H1 (cell line): ENCODE measurements around the gene ARHGAP26. TPM values are rescaled to one million over a fixed set of nuclear protein-coding genes. Genes with fewer than 3 reads are reported as not detected.

Source experiments
- CTCF ChIA-PET: fragments of 300-600 bp; sonication (Branson Sonifier 250); formaldehyde crosslinking; loops from one replicate; lab custom pipeline; 2021; ENCODE audit not compliant: partially characterized antibody; lab: Charles Lee
- POLR2A ChIA-PET: fragments of 300-600 bp; sonication (Branson Sonifier 250); formaldehyde crosslinking; loops from one replicate; lab custom pipeline; 2021; ENCODE audit warnings: inconsistent platforms; ENCODE audit not compliant: partially characterized antibody; lab: Charles Lee
- DNase-seq, 2 experiments: peaks; one replicate each; pipeline versions ENCODE4 v3.0.0 to v3.0.0-alpha.2; 2010 to 2022; ENCODE audit warnings: low spot score in 2 of 2, low read depth in 1 of 2, mixed read lengths in 1 of 2
- FAIRE-seq: peaks from 2 replicates; lab custom pipeline; 2011; peaks lifted over from hg19 to GRCh38; lab: Jason Lieb, UNC
- H2AFZ ChIP-seq: 2 replicates; pipeline ENCODE4 v1.8.1; 2012; ENCODE audit warnings: low read length, inconsistent platforms
- H2AK5ac ChIP-seq: 2 replicates; pipeline ENCODE4 v1.6.1; 2013; ENCODE audit warnings: low read depth, low read length
- H2BK120ac ChIP-seq: replicated peaks from 2 replicates; pipeline ENCODE3; 2013; ENCODE audit warnings: low read depth, low read length, inconsistent platforms
- H2BK12ac ChIP-seq: 2 replicates; pipeline ENCODE4 v1.6.1; 2013; ENCODE audit warnings: low read depth, low read length
- H2BK15ac ChIP-seq: 2 replicates; pipeline ENCODE4 v1.6.1; 2013; ENCODE audit warnings: low read length
- H2BK20ac ChIP-seq: 2 replicates; pipeline ENCODE4 v1.6.1; 2013; ENCODE audit warnings: low read length
- H2BK5ac ChIP-seq: 2 replicates; pipeline ENCODE4 v1.6.1; 2013; ENCODE audit warnings: low read depth, low read length
- H3K14ac ChIP-seq: 2 replicates; pipeline ENCODE4 v1.6.1; 2013; ENCODE audit warnings: inconsistent platforms; ENCODE audit not compliant: insufficient read length
- H3K18ac ChIP-seq: 2 replicates; pipeline ENCODE4 v1.6.1; 2013; ENCODE audit warnings: low read length; ENCODE audit errors: extremely low read depth
- H3K23ac ChIP-seq: 2 replicates; pipeline ENCODE4 v1.6.1; 2013; ENCODE audit warnings: inconsistent platforms; ENCODE audit not compliant: insufficient read length
- H3K23me2 ChIP-seq: 2 replicates; pipeline ENCODE4 v1.6.1; 2013; ENCODE audit warnings: low read depth, low read length
- H3K27ac ChIP-seq: 2 replicates; pipeline ENCODE4 v1.6.1; 2011; ENCODE audit warnings: low read depth, low read length, inconsistent platforms
- H3K27me3 ChIP-seq, 4 experiments: replicated peaks in 1 of 4; 1 replicate in 1 of 4; 2 replicates in 3 of 4; pipeline versions ENCODE4 v1.6.1 to v1.8.1; 2011 to 2013; ENCODE audit warnings: low read length in 3 of 4, mild to moderate bottlenecking in 3 of 4, inconsistent platforms in 2 of 4, mixed read lengths in 2 of 4, moderate library complexity in 1 of 4; ENCODE audit not compliant: control insufficient read depth in 3 of 4, insufficient read depth in 3 of 4; ENCODE audit errors: extremely low read depth in 1 of 4
- H3K36me3 ChIP-seq, 4 experiments: 2 replicates each; pipeline versions ENCODE4 v1.6.1 to v1.8.1; 2011 to 2013; ENCODE audit warnings: mild to moderate bottlenecking in 4 of 4, low read length in 3 of 4, moderate library complexity in 2 of 4, control low read depth in 1 of 4, inconsistent platforms in 1 of 4; ENCODE audit not compliant: insufficient read depth in 4 of 4, control insufficient read depth in 2 of 4
- H3K4ac ChIP-seq: replicated peaks from 2 replicates; pipeline ENCODE3; 2013; ENCODE audit warnings: low read length, low read depth, mixed read lengths, inconsistent platforms; ENCODE audit not compliant: insufficient read length
- H3K4me1 ChIP-seq, 4 experiments: replicated peaks in 1 of 4; 1 replicate in 1 of 4; 2 replicates in 3 of 4; pipeline versions ENCODE4 v1.6.1 to v1.8.1; 2011 to 2013; ENCODE audit warnings: low read length in 3 of 4, inconsistent platforms in 2 of 4, mixed read lengths in 1 of 4; ENCODE audit not compliant: insufficient read depth in 4 of 4, control insufficient read depth in 3 of 4
- H3K4me2 ChIP-seq, 2 experiments: 2 replicates each; pipeline versions ENCODE4 v1.6.1 to v1.8.1; 2011 to 2013; ENCODE audit warnings: low read depth in 2 of 2, low read length in 2 of 2, control low read depth in 1 of 2, inconsistent platforms in 1 of 2, mild to moderate bottlenecking in 1 of 2; ENCODE audit not compliant: insufficient read depth in 1 of 2
- H3K4me3 ChIP-seq, 4 experiments: fragments of 200-600, 300-600 bp in 1 of 4; sonication (generic), shearing (Covaris generic), sonication (Bioruptor Twin) in 1 of 4; 2 replicates each; pipeline versions ENCODE4 v1.5.1 to v1.8.1; 2011 to 2016; ENCODE audit warnings: low read length in 4 of 4, low read depth in 3 of 4, control low read depth in 2 of 4, inconsistent platforms in 2 of 4, mild to moderate bottlenecking in 2 of 4, mixed read lengths in 1 of 4, moderate library complexity in 1 of 4; ENCODE audit not compliant: insufficient read depth in 2 of 4; ENCODE audit errors: extremely low read depth in 1 of 4
- H3K56ac ChIP-seq: replicated peaks from 2 replicates; pipeline ENCODE3; 2013; ENCODE audit warnings: low read depth, mild to moderate bottlenecking, mixed read lengths, low read length, inconsistent platforms; ENCODE audit not compliant: insufficient read length
- H3K79me1 ChIP-seq: 2 replicates; pipeline ENCODE4 v1.6.1; 2013; ENCODE audit warnings: low read depth, low read length, control low read depth
- H3K79me2 ChIP-seq, 2 experiments: 2 replicates each; pipeline versions ENCODE4 v1.6.1 to v1.8.1; 2012 to 2013; ENCODE audit warnings: low read length in 2 of 2, mild to moderate bottlenecking in 2 of 2, inconsistent platforms in 1 of 2; ENCODE audit not compliant: insufficient read depth in 2 of 2, control insufficient read depth in 1 of 2
- H3K9ac ChIP-seq, 4 experiments: replicated peaks in 1 of 4; 1 replicate in 1 of 4; 2 replicates in 3 of 4; pipeline versions ENCODE4 v1.6.1 to v1.8.1; 2011 to 2013; ENCODE audit warnings: low read depth in 3 of 4, low read length in 3 of 4, control low read depth in 2 of 4, mild to moderate bottlenecking in 2 of 4, moderate library complexity in 2 of 4, inconsistent platforms in 1 of 4; ENCODE audit errors: extremely low read depth in 1 of 4
- H3K9me3 ChIP-seq, 2 experiments: 2 replicates each; pipeline versions ENCODE4 v1.6.1 to v1.8.1; 2012 to 2013; ENCODE audit warnings: mild to moderate bottlenecking in 2 of 2, moderate library complexity in 2 of 2, control low read depth in 1 of 2, inconsistent platforms in 1 of 2, low read depth in 1 of 2, low read length in 1 of 2, mixed read lengths in 1 of 2; ENCODE audit not compliant: insufficient read depth in 2 of 2
- H4K20me1 ChIP-seq, 2 experiments: replicated peaks in 1 of 2; 2 replicates each; pipeline versions ENCODE3 to v1.8.1; 2011 to 2013; ENCODE audit warnings: inconsistent platforms in 2 of 2, low read length in 2 of 2, mild to moderate bottlenecking in 1 of 2; ENCODE audit not compliant: insufficient read depth in 2 of 2, control insufficient read depth in 1 of 2
- H4K5ac ChIP-seq: 2 replicates; pipeline ENCODE4 v1.6.1; 2013; ENCODE audit warnings: low read length, low read depth, mixed read lengths, inconsistent platforms; ENCODE audit not compliant: insufficient read length
- H4K8ac ChIP-seq: 2 replicates; pipeline ENCODE4 v1.8.0; 2013; ENCODE audit warnings: mild to moderate bottlenecking, moderate library complexity, low read length, inconsistent platforms; ENCODE audit not compliant: insufficient read depth; ENCODE audit errors: extremely low read depth
- H4K91ac ChIP-seq: replicated peaks from 2 replicates; pipeline ENCODE3; 2013; ENCODE audit warnings: low read length, mixed read lengths, inconsistent platforms; ENCODE audit not compliant: insufficient read length
- CBX5 ChIP-seq: fragments of 300-800, 300-1000 bp; sonication (generic); IDR thresholded peaks from 2 replicates; pipeline ENCODE4 v1.7.1; 2016; ENCODE audit warnings: antibody characterized with exemption, low read length, low read depth
- CTBP2 ChIP-seq: IDR thresholded peaks from 2 replicates; pipeline ENCODE4 v1.7.0; 2011; ENCODE audit warnings: borderline replicate concordance, mild to moderate bottlenecking, moderate library complexity, mixed read lengths, low read length; ENCODE audit not compliant: insufficient read depth, insufficient read length
- PHF8 ChIP-seq: fragments of 200-600 bp; sonication (generic); conservative IDR thresholded peaks from 2 replicates; pipeline ENCODE4 v1.7.1; 2012; ENCODE audit warnings: low read depth, mild to moderate bottlenecking, inconsistent platforms, low read length, moderate library complexity
- POU5F1 ChIP-seq: IDR thresholded peaks from 2 replicates; pipeline ENCODE4 v1.6.1; 2011; ENCODE audit warnings: low read depth, mild to moderate bottlenecking, low read length, moderate library complexity
- TAF7 ChIP-seq: optimal IDR thresholded peaks from 2 replicates; pipeline ENCODE3; 2011; ENCODE audit warnings: low read depth, mild to moderate bottlenecking, inconsistent platforms, low read length, moderate library complexity, borderline replicate concordance
- WGBS, 2 experiments: shearing (Covaris generic) in 1 of 2; methylation state at CpG; one replicate each; pipeline versions ENCODE4 v1.1.6 to v1.1.7; 2013 to 2015; ENCODE audit warnings: low lambda C conversion rate in 2 of 2, mixed read lengths in 2 of 2, inconsistent platforms in 1 of 2, low coverage in 1 of 2, missing lambda C conversion rate in 1 of 2; ENCODE audit not compliant: insufficient replicate concordance in 2 of 2, insufficient coverage in 1 of 2, insufficient read length in 1 of 2; ENCODE audit errors: extremely low coverage in 1 of 2, missing lambda C conversion rate in 1 of 2; 5-methylcytosine and 5-hydroxymethylcytosine counted together
- polyA plus RNA-seq, 7 experiments: library from polyadenylated mRNA; depleted of rRNA in 3 of 7; stranded (reverse) in 5 of 7; unstranded in 2 of 7; fragments of >200 nt in 5 of 7; fragments of 200-250 nt in 2 of 7; gene quantifications; 1 replicate in 5 of 7; 2 replicates in 1 of 7; 4 replicates in 1 of 7; pipeline versions ENCODE4 v1.2.1 to v1.2.3, GENCODE V29; 2011 to 2013; ENCODE audit warnings: missing spikeins in 2 of 7, mixed read lengths in 2 of 7
- total RNA-seq: library from RNA; stranded (reverse); fragmentation: NEBNext Ultra II Directional; extraction: Animal tissue kit (Norgen Biotek cat#: 25700); gene quantifications from 2 replicates; pipeline ENCODE4 v1.2.1, GENCODE V29; 2021

The ARHGAP26 gene
- total and polyA plus RNA-seq, 2 of the 8 experiments (the other 6 are each of a cell fraction or from before 2014, with no cell fraction given) = 7.1 to 24.8 TPM

GRCh38 chr5:143222287-143223231 is 452.4 kb downstream of the ARHGAP26 start:
- Histone ChIP-seq H3K4ac (no peak overlapping the region), H3K18ac (no peak overlapping the region), H3K79me2 (no peaks in the 10 kb centered on the region), H3K27ac (no peak overlapping the region), H3K9ac (no peak overlapping the region), H2AK5ac (no peak overlapping the region), H3K27me3 (no peaks in the 10 kb centered on the region), H3K56ac (no peak overlapping the region), H2AFZ (no peak overlapping the region), H4K5ac (no peak overlapping the region), H3K9me3 (no peaks in the 10 kb centered on the region), H3K36me3 (no peaks in the 10 kb centered on the region), H3K79me1 (no peaks in the 10 kb centered on the region), H3K4me2 (no peak overlapping the region), H3K14ac (no peak overlapping the region), H4K91ac (no peak overlapping the region), H4K8ac (no peak overlapping the region), H4K20me1 (no peaks in the 10 kb centered on the region), H2BK5ac (no peak overlapping the region), H2BK12ac (no peak overlapping the region), H3K23me2 (peaks cover 2% of the 10 kb centered on the region; the same call in 1 of the 2 replicates), H2BK15ac (no peak overlapping the region), H2BK120ac (no peak overlapping the region), H2BK20ac (no peak overlapping the region), H3K23ac (no peak overlapping the region), H3K4me1 (no peaks in the 10 kb centered on the region), H3K4me3 (no peak overlapping the region)
- POLR2A ChIA-PET = no interaction called here
- FAIRE-seq (no peak), DNase-seq (no peak)
- WGBS, 2 experiments = 88% methylated on average over 16 of the region's 16 CpGs; no CpG with 5 or more reads in 1 of the 2 experiments
- CTCF ChIA-PET = interaction anchor here (1.0 to 1.9 kb wide), 5 partner anchors 9 to 602 kb away, joined by 4 to 6 read pairs (median 5); no protein-coding TSS in a partner anchor
- no peak for TF ChIP-seq POU5F1
- TF ChIP-seq CTBP2 = no peak
- no peak for TF ChIP-seq CBX5
- no peak for TF ChIP-seq TAF7
- TF ChIP-seq PHF8 = no peak
